ENCODE measurements around the gene JMJD7. TPM values are rescaled to one million over a fixed set of nuclear protein-coding genes. Genes with fewer than 3 reads are reported as not detected.

JMJD7 gene
- total RNA-seq, 2 experiments from 2014 or later: 12.0 to 21.9 TPM

DNA sequence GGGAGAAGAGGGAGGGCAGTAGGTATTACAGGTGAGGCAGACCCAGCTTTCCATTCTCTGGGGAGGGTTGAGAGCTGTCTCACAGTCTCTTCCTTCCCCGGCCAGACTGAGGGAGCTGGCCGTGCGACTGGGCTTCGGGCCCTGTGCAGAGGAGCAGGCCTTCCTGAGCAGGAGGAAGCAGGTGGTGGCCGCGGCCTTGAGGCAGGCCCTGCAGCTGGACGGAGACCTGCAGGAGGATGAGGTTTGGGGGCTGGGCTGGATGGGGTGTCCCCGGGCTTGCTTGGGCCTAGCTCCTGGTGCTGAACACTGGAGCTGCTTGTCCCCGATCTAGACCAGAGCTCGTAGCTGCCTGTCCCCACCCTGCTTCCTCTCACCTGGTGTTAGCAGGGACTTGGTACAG is 15.7 kb downstream of the JMJD7 start:
- CTCF ChIA-PET: no interaction called here
- H3K27me3 Mint-ChIP-seq: no peaks in the 10 kb centered on the region

DNA sequence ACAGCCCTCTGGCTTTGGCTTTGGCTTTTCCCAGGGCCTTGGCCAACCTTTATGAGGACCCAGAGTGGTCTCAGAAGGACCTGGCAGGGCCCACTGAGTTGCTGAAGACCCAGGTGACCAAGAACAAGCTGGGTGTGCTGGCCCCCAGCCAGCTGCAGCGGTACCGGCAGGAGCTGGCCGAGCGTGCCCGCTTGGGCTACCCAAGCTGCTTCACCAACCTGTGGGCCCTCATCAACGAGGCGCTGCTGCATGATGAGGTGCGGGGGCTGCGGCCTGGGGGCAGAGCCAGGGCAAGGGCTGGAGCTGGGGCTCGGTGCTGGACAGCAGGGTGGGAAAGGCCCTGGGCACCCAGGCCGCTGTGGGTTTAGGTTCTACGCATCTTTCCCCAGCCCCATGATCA is 16.9 kb downstream of the JMJD7 start:
- Mint-ChIP-seq H3K27me3 (no peaks in the 10 kb centered on the region), H3K9me3 (ENCODE audit: low read depth) (no peaks in the 10 kb centered on the region), H3K27ac (no peak overlapping the region), H3K4me1 (peaks cover 3% of the 10 kb centered on the region), H3K4me3 (no peak overlapping the region), H3K36me3 (peaks cover 1% of the 10 kb centered on the region)
- DNase-seq (no peak), ATAC-seq (no peak)
- CTCF ChIA-PET: interaction anchor here (0.9 to 1.6 kb wide), 2 partner anchors 13 to 56 kb away, joined by 3 to 6 read pairs; no protein-coding TSS in a partner anchor

More for the DNA sequence above, 15.7 kb downstream of the JMJD7 start:
- no peaks in the 10 kb centered on the region for H3K9me3 Mint-ChIP-seq (ENCODE audit: low read depth)
- no peak overlapping the region for H3K4me3 Mint-ChIP-seq
- H3K4me1 Mint-ChIP-seq: peaks cover 2% of the 10 kb centered on the region
- no peak overlapping the region for H3K27ac Mint-ChIP-seq
- peaks cover 1% of the 10 kb centered on the region for H3K36me3 Mint-ChIP-seq
- ATAC-seq (no peak), DNase-seq (no peak)

DNA sequence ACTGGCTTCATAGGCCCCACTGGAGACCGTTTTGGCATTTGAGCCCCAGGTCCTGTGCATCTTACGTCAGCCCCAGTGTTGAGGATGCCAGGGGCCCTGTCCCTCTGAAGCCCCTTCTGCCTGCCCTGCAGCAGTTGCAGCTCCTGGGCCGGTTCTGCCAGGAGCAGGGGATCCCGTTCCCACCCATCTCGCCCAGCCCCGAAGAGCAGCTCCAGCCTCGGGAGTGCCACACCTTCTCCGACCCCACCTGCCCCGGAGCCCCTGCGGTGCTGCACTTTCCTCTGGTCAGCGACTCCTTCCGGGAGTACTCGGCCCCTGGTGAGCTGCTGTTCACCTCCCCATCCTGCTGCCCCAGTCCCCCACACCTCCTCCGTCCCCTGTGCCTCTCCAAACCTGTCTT is 19.3 kb downstream of the JMJD7 start:
- no peak for DNase-seq
- Mint-ChIP-seq H3K4me3 (no peak overlapping the region), H3K36me3 (peaks cover 1% of the 10 kb centered on the region), H3K27ac (no peak overlapping the region), H3K27me3 (no peaks in the 10 kb centered on the region), H3K4me1 (peaks cover 3% of the 10 kb centered on the region), H3K9me3 (ENCODE audit: low read depth) (no peaks in the 10 kb centered on the region)
- CTCF ChIA-PET: interaction anchor here (1.9 kb wide), 1 partner anchor 74 kb away, joined by 4 read pairs; the partner anchor contains the start of gene MAPKBP1
- no peak for ATAC-seq

DNA sequence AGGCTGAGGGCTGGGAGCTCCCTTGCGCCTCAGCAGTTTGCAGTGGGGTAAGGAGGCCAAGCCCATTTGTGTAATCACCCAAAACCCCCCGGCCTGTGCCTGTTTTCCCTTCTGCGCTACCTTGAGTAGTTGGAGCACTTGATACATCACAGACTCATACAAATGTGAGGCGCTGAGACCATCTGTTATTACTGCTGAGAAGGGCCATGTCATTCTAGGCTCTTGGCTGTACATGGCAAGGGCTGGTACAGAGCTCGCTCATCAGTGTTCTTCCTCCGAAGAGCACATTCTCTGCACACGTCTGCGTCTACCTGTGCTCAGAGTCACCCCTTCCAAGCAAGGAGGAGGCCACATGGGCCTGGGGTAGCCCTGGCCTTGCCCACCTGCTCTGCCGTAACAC is 20.1 kb downstream of the JMJD7 start:
- Mint-ChIP-seq H3K36me3 (peaks cover 1% of the 10 kb centered on the region), H3K27me3 (no peaks in the 10 kb centered on the region), H3K27ac (no peak overlapping the region), H3K9me3 (ENCODE audit: low read depth) (no peaks in the 10 kb centered on the region), H3K4me3 (no peak overlapping the region), H3K4me1 (peaks cover 3% of the 10 kb centered on the region)
- ATAC-seq: no peak
- CTCF ChIA-PET: interaction anchor here (1.9 kb wide), 1 partner anchor 74 kb away, joined by 4 read pairs; the partner anchor contains the start of gene MAPKBP1
- no peak for DNase-seq

DNA sequence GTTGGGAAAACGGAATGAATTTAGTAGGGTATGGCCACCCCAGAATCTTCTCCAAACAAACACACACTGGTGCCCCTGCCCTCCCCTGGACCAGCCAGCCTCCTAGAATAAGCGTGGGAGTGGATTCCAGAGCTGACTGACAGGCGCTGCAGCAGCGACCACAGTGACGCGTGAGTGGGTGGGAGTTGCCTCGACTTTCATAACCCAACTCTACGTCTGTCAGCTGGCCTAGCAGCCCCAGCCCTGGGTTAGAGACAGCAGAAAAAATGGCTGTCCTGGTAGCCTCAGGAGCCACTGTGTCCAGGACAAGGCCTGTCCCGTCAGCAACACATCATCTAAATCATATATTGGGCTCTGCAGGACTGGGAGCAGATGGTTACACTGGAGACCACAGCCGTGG is 20.7 kb downstream of the JMJD7 start:
- Mint-ChIP-seq H3K4me3 (no peak overlapping the region), H3K4me1 (peaks cover 3% of the 10 kb centered on the region), H3K9me3 (ENCODE audit: low read depth) (no peaks in the 10 kb centered on the region), H3K36me3 (peaks cover 1% of the 10 kb centered on the region), H3K27me3 (no peaks in the 10 kb centered on the region), H3K27ac (no peak overlapping the region)
- ATAC-seq (no peak), DNase-seq (no peak)
- CTCF ChIA-PET: no interaction called here

DNA sequence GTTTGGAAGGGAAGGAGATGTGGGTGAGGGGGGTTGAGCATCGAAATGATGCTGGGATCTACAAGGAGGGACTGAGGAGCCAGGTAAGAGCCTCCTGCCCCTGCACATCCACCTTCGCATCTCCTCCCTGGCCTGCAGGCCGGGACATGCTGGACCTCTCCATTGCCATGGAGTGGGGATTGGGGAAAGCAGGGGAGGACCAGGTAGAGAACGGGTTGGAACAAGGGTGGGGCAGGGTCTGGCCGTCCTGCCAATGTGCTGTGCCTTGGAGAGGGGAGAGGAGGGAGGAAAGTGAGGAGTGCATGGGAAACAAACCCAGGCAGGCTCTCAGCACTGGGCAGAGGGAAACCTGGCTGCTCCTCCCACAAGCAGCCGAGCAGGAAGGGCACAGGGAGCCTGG is 21.3 kb downstream of the JMJD7 start:
- Mint-ChIP-seq H3K4me1 (peaks cover 3% of the 10 kb centered on the region), H3K36me3 (peaks cover 1% of the 10 kb centered on the region), H3K9me3 (ENCODE audit: low read depth) (no peaks in the 10 kb centered on the region), H3K27ac (no peak overlapping the region), H3K4me3 (no peak overlapping the region), H3K27me3 (no peaks in the 10 kb centered on the region)
- DNase-seq (no peak), ATAC-seq (no peak)
- CTCF ChIA-PET: no interaction called here

DNA sequence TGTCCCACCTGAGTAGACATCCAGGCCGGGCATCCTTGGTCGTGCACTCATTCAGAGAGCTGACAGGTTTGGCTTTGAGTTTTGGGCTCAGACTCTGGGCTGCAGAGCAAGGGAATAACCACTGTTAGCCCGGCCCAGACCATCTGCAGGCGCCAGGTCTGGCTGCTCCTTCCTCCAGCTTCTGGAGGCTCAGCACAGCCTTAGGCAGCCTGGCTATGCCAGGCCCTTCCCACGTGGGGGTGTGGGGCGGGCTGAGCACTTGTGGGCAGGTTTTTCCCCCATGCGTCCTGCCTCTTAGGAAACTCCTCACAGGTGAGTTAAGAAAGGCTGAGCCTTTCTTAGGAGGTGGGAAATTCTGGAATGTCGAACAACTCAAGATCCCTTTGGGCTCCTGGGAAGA is 22.0 kb downstream of the JMJD7 start:
- CTCF ChIA-PET: no interaction called here
- no peak for ATAC-seq

DNA sequence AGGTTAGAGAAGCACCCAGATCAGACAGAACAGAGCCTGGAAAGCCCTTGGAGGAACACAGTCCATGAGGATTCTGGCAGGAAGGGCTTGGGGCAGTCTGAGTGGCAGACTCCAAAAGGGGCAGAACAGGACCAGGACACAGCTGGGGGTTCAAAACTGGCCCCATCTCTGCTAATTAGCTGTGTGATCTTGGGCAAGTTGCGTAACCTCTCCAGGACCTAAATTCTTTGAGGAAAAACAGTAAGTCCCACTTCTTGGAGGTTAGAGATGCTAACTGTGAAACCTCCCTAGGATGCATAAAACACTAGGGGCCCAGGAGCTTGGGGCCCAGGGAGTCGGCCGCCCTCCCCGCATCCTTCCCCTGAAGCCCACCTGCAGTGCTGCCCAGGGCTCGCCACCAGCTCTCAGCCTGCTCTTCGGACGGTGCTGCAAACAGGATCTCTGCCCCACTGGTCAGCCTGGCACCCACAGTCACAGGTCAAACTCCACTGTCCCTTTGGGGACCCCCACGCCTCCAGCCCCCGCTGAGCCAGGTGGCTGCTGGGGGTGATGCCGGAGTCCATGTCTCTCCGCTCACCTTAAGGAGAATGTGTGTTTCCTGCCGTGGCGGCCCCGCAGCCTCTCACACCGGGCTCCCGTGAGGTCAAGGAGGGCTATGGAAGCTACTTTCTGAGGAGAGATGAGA is 22.7 kb downstream of the JMJD7 start:
- CTCF ChIA-PET: no interaction called here
- H3K27ac Mint-ChIP-seq: no peak overlapping the region

More for the DNA sequence above, 22.0 kb downstream of the JMJD7 start:
- Mint-ChIP-seq H3K27me3 (no peaks in the 10 kb centered on the region), H3K27ac (no peak overlapping the region), H3K4me3 (no peak overlapping the region), H3K9me3 (ENCODE audit: low read depth) (no peaks in the 10 kb centered on the region), H3K4me1 (peaks cover 3% of the 10 kb centered on the region), H3K36me3 (peaks cover 1% of the 10 kb centered on the region)
- DNase-seq: no peak

DNA sequence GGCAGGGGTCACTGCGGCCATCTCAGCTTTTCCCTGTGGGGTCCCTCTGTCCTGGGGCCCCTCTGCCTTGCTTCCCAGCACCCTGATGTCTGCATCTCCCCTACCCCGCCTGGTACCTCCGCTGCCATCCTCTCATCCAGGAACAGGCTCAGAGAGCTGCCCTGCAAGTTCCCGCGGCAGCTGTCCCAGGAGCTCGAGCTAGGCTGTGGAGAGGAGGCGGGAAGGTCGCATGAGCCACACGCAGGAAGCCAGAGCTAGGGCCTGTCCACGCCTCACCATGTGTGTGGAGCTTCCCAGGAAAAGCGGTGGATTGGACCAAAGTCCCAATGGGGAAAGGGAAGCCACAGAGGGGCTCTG is 23.3 kb downstream of the JMJD7 start:
- no peaks in the 10 kb centered on the region for H3K9me3 Mint-ChIP-seq (ENCODE audit: low read depth)
- H3K27ac Mint-ChIP-seq: no peak overlapping the region
- H3K27me3 Mint-ChIP-seq: no peaks in the 10 kb centered on the region
- DNase-seq: no peak
- CTCF ChIA-PET: interaction anchor here (1.5 kb wide), 1 partner anchor 54 kb away, joined by 4 read pairs; no protein-coding TSS in a partner anchor
- no peak overlapping the region for H3K4me3 Mint-ChIP-seq
- no peak for ATAC-seq
- H3K36me3 Mint-ChIP-seq: peaks cover 1% of the 10 kb centered on the region
- H3K4me1 Mint-ChIP-seq: peaks cover 3% of the 10 kb centered on the region

More for the DNA sequence above, 22.7 kb downstream of the JMJD7 start:
- Mint-ChIP-seq H3K27me3 (no peaks in the 10 kb centered on the region), H3K4me1 (peaks cover 3% of the 10 kb centered on the region), H3K4me3 (no peak overlapping the region), H3K36me3 (peaks cover 1% of the 10 kb centered on the region), H3K9me3 (ENCODE audit: low read depth) (no peaks in the 10 kb centered on the region)
- ATAC-seq (no peak), DNase-seq (no peak)

DNA sequence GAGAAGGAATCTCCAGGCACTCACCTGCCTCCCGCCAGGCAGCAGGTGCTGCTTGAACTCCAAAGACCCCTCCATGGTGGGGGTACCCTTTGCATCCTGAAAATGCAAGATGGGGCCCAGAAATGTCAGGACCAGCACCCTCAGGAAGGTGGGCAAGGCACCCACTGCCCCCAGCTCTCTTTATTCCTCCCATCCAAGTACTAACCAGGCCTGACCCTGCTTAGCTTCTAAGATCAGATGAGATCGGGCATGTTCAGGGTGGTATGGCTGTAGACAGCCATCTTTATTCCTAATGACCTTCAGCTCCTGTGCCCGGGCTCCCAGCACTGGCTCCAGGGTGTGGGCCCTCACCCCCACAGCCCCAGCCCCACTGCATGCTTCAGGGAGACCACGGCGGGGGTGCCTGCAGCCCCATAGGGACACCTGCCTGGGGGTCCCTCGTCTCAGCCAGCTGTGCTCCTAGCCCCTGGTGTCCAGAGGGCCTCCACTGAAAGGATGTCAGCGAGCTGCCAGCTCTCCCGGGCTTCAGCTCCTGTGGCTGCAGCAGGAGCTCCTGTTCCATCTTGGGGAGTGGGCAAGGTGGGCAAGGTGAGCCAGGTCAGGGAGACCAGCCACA is 24.0 kb downstream of the JMJD7 start:
- Mint-ChIP-seq H3K9me3 (ENCODE audit: low read depth) (no peaks in the 10 kb centered on the region), H3K27ac (no peak overlapping the region), H3K4me3 (no peak overlapping the region), H3K36me3 (peaks cover 1% of the 10 kb centered on the region), H3K27me3 (no peaks in the 10 kb centered on the region), H3K4me1 (peaks cover 3% of the 10 kb centered on the region)
- no peak for DNase-seq
- CTCF ChIA-PET: interaction anchor here (1.5 kb wide), 1 partner anchor 53 kb away, joined by 4 read pairs; no protein-coding TSS in a partner anchor
- no peak for ATAC-seq

DNA sequence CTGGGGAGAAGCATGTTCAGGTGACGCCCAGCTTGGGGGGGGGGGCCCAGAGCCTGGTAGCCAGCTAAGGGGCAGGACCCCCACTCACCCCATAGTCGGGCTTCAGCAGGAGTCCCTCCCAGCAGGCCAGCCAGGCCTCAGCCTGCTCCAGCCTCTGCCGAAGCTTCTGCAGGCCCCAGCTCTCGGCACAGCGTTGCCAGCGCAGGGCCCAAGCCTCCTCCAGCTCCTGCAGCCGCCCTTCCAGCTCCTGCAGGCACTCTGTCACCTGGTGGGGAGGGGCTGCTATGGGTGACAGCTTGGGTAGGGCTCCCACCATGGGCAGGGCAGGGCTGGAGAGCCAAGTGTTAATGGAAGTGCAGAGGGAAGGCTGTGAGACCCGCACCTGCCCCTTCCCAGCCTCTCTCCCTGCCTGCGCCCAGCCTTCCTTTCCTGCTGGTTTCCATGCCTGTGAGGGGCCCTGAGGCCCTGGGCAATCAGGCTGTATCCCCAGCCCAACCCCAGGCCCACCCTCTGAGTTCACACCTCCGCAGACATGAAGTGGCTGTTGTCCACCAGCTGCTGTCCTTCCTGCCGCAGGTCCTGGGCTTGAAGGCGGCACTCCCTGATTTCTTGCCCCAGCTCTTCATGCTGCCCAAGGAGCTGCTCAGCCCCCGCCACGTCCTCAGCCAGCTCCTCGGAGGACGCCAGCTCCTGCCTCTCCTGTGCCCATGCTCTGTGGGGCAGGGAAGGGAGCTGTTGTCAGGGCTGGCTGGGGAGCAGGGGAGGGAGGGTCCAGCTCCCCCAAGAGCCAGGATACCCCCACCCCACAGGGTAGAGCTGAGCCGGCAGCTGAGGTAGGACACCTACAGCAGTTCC is 25.1 kb downstream of the JMJD7 start:
- no peak overlapping the region for H3K4me3 Mint-ChIP-seq
- peaks cover 1% of the 10 kb centered on the region for H3K36me3 Mint-ChIP-seq
- H3K27ac Mint-ChIP-seq: no peak overlapping the region
- H3K27me3 Mint-ChIP-seq: no peaks in the 10 kb centered on the region
- CTCF ChIA-PET: interaction anchor here (1.5 kb wide), 2 partner anchors 52 to 80 kb away, joined by 3 to 4 read pairs; no protein-coding TSS in a partner anchor
- no peak for ATAC-seq
- H3K4me1 Mint-ChIP-seq: peaks cover 3% of the 10 kb centered on the region
- no peak for DNase-seq
- no peaks in the 10 kb centered on the region for H3K9me3 Mint-ChIP-seq (ENCODE audit: low read depth)

DNA sequence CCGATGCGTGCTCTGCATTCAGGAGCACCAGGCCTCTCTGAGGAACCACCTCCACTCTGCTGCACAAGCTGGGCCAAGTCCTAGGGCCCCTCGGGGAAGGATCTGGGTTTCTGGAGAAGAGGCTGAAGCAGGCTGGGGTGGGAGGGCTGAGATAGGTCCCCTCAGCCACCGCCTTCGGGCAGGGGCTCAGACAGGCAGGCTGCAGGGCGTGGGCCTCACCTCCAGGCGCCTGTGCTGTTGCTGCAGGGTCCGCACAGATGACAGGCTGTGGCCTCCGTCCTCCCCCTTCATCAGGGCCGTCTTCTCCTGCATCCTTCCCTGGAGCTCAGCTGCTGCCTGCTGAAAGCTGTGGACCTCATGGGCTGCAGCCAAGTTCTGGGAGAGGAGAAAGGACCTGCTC is 25.9 kb downstream of the JMJD7 start:
- ATAC-seq (no peak), DNase-seq (no peak)
- no peaks in the 10 kb centered on the region for H3K27me3 Mint-ChIP-seq
- no peak overlapping the region for H3K27ac Mint-ChIP-seq
- no peaks in the 10 kb centered on the region for H3K36me3 Mint-ChIP-seq
- no peaks in the 10 kb centered on the region for H3K9me3 Mint-ChIP-seq (ENCODE audit: low read depth)
- H3K4me3 Mint-ChIP-seq: no peak overlapping the region
- no peaks in the 10 kb centered on the region for H3K4me1 Mint-ChIP-seq
- CTCF ChIA-PET: interaction anchor here (1.5 kb wide), 1 partner anchor 81 kb away, joined by 3 read pairs; no protein-coding TSS in a partner anchor

DNA sequence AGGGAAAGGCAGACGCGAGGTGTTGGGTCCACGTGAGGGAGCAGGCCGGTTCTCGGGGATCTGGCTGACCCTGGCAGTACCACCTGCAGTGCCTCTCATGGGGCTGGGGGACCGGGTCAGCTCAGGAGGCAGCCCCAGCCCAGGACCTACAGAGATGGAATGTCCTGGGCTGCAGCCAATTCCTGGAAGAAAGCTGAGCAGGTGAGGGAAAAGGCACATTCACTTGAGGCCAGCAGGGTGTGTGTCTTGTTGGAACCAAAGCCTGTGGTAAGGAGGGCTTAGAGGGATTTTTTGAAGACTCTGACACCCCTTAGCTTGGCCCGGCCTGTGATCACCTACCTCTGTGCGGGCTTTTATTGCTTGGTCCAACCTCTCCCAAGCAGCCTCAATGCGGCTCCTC is 26.6 kb downstream of the JMJD7 start:
- ATAC-seq (no peak), DNase-seq (no peak)
- no peak overlapping the region for H3K4me3 Mint-ChIP-seq
- no peaks in the 10 kb centered on the region for H3K9me3 Mint-ChIP-seq (ENCODE audit: low read depth)
- no peaks in the 10 kb centered on the region for H3K27me3 Mint-ChIP-seq
- no peaks in the 10 kb centered on the region for H3K36me3 Mint-ChIP-seq
- no peaks in the 10 kb centered on the region for H3K4me1 Mint-ChIP-seq
- H3K27ac Mint-ChIP-seq: no peak overlapping the region
- CTCF ChIA-PET: no interaction called here

All from activated CD8-positive, alpha-beta memory T cell treated with anti-CD3 and anti-CD28 coated beads, Interleukin-2, amount 10 ng/mL, durations not matched to agents 7 days and 5 days (primary cell).